HepG2 (cell line): ENCODE data around the gene CEP20. TPM values are rescaled to one million over a fixed set of nuclear protein-coding genes. Genes with fewer than 3 reads are reported as not detected.

Experiments
- KMT2A ChIP-seq: sonication (generic); formaldehyde crosslinking; IDR thresholded peaks from 2 replicates; pipeline ENCODE4 v1.4.0; 2020; ENCODE audit warnings: missing genetic modification reagents
- NR1H2 ChIP-seq: sonication (generic); formaldehyde crosslinking; IDR thresholded peaks from 2 replicates; pipeline ENCODE4 v1.8.1; 2022; ENCODE audit warnings: low read depth, missing genetic modification reagents, borderline replicate concordance
- PHF20 ChIP-seq: sonication (generic); formaldehyde crosslinking; IDR thresholded peaks from 2 replicates; pipeline ENCODE4 v1.5.0; 2020; ENCODE audit warnings: mild to moderate bottlenecking, missing genetic modification reagents
- RARG ChIP-seq: sonication (generic); formaldehyde crosslinking; IDR thresholded peaks from 2 replicates; pipeline ENCODE4 v1.4.0; 2020; ENCODE audit warnings: low read depth, mild to moderate bottlenecking, missing genetic modification reagents
- SETDB1 ChIP-seq: sonication (generic); formaldehyde crosslinking; IDR thresholded peaks from 2 replicates; pipeline ENCODE4 v1.5.1; 2020; ENCODE audit warnings: missing genetic modification reagents, mild to moderate bottlenecking, borderline replicate concordance
- SOX13 ChIP-seq, 3 experiments: fragments of 450-650 bp in 1 of 3; sonication (generic) in 1 of 3; formaldehyde crosslinking in 1 of 3; IDR thresholded peaks in 2 of 3; conservative IDR thresholded peaks in 1 of 3; 2 replicates each; pipeline versions ENCODE4 v1.5.0 to v1.6.1; 2016 to 2020; ENCODE audit warnings: antibody characterized with exemption in 1 of 3, mild to moderate bottlenecking in 1 of 3, missing compliant biosample characterization in 1 of 3, missing genetic modification reagents in 1 of 3, moderate library complexity in 1 of 3
- ZNF343 ChIP-seq: sonication (generic); formaldehyde crosslinking; IDR thresholded peaks from 2 replicates; pipeline ENCODE4 v1.4.0; 2020; ENCODE audit warnings: mild to moderate bottlenecking, missing genetic modification reagents
- ZNF572 ChIP-seq: sonication (generic); formaldehyde crosslinking; IDR thresholded peaks from 2 replicates; pipeline ENCODE4 v1.5.1; 2020; ENCODE audit warnings: mild to moderate bottlenecking, missing genetic modification reagents
- ZNF747 ChIP-seq: sonication (generic); formaldehyde crosslinking; IDR thresholded peaks from 2 replicates; pipeline ENCODE4 v1.8.1; 2023; ENCODE audit warnings: missing genetic modification reagents, mild to moderate bottlenecking, borderline replicate concordance
- polyA plus RNA-seq, 8 experiments: library from polyadenylated mRNA; depleted of rRNA in 3 of 8; stranded (reverse) in 7 of 8; unstranded in 1 of 8; fragments of >200 nt; fragmentation: Illumina TruSeq in 4 of 8; extraction: Trizol in 4 of 8; gene quantifications; 2 replicates each; pipeline versions ENCODE4 v1.2.1 to v1.2.3, GENCODE V29; 2011 to 2016; ENCODE audit warnings: low read depth in 4 of 8, missing spikeins in 1 of 8, mixed read lengths in 1 of 8; ENCODE audit not compliant: insufficient read depth in 1 of 8
- total RNA-seq, 5 experiments: library from RNA; depleted of rRNA; stranded (reverse); fragments of >200 nt; fragmentation: Illumina TruSeq; extraction: Trizol; gene quantifications; 2 replicates each; pipeline ENCODE4 v1.2.3, GENCODE V29; 2016; ENCODE audit warnings: low read depth in 1 of 5
- TF ChIP-seq, protein P1 (sequence below): sonication (generic); formaldehyde crosslinking; IDR thresholded peaks from 2 replicates; pipeline ENCODE4 v1.4.0; 2020; ENCODE audit warnings: missing genetic modification reagents, borderline replicate concordance
- TF ChIP-seq, protein P2 (sequence below): sonication (generic); formaldehyde crosslinking; IDR thresholded peaks from 2 replicates; pipeline ENCODE4 v1.5.0; 2020; ENCODE audit warnings: missing genetic modification reagents
- TF ChIP-seq, protein P3 (sequence below): sonication (generic); formaldehyde crosslinking; IDR thresholded peaks from one replicate; pipeline ENCODE4 v1.5.1; 2020; ENCODE audit warnings: mild to moderate bottlenecking, missing genetic modification reagents; ENCODE audit errors: not compliant biosample characterization

Gene CEP20
- total and polyA plus RNA-seq, 2 of the 13 experiments (the other 11 are each of a cell fraction or from before 2014, with no cell fraction given) = 53.0 to 54.1 TPM

DNA sequence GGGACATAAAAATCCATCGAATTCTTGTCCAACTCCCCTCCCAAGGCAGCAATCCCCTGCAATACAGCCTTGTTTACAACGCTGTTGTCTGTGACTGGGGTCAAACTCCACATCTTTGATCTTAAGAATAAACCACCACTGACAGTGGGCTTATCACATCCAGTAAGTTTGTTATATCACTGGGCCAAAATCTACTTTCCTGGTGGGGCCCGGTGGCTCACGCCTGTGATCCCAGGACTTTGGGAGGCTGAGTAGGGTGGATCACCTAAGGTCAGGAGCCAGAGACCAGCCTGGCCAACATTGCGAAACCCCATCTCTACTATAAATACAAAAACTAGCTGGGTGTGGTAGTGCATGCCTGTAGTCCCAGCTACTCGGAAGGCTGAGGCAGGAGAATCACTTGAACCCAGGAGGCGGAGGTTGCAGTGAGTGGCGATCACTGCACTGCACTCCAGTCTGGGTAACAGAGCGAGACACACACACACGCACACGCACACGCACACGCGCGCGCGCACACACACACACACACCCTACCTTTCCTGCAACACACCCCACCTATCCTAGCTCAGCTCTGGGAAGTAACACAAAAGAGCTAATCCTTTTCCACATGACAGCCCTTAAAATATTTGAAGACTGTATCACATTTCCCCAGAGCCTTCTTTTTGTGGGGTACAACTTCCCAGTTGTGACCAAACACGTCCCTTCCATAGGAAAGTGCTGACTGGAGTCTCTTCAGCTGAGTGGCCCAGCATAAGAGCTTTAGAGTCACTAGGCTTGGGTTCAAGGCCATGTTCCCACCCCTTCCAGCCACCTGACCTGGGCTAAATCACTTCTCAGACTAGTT lies 40.1 kb upstream of the CEP20 start (continued):
- TF ChIP-seq RARG (no peak), SETDB1 (no peak), NR1H2 (CRISPR knock-in tag) (no peak), ZNF343 (CRISPR knock-in tag) (no peak), PHF20 (CRISPR knock-in tag) (no peak), SOX13 (IDR thresholded peaks at IDR 0.05) (no peak), SOX13 (CRISPR knock-in tag; conservative IDR thresholded peaks at IDR 0.05 in 1 of 2, IDR thresholded peaks at IDR 0.05 in 1 of 2) (peak in 1 of 2 experiments; percentile 21; a peak in 1 of 4 replicates), ZNF747 (CRISPR knock-in tag) (no peak), ZNF572 (CRISPR knock-in tag) (no peak), KMT2A (CRISPR knock-in tag) (no peak)
- TF ChIP-seq, protein P1, sequence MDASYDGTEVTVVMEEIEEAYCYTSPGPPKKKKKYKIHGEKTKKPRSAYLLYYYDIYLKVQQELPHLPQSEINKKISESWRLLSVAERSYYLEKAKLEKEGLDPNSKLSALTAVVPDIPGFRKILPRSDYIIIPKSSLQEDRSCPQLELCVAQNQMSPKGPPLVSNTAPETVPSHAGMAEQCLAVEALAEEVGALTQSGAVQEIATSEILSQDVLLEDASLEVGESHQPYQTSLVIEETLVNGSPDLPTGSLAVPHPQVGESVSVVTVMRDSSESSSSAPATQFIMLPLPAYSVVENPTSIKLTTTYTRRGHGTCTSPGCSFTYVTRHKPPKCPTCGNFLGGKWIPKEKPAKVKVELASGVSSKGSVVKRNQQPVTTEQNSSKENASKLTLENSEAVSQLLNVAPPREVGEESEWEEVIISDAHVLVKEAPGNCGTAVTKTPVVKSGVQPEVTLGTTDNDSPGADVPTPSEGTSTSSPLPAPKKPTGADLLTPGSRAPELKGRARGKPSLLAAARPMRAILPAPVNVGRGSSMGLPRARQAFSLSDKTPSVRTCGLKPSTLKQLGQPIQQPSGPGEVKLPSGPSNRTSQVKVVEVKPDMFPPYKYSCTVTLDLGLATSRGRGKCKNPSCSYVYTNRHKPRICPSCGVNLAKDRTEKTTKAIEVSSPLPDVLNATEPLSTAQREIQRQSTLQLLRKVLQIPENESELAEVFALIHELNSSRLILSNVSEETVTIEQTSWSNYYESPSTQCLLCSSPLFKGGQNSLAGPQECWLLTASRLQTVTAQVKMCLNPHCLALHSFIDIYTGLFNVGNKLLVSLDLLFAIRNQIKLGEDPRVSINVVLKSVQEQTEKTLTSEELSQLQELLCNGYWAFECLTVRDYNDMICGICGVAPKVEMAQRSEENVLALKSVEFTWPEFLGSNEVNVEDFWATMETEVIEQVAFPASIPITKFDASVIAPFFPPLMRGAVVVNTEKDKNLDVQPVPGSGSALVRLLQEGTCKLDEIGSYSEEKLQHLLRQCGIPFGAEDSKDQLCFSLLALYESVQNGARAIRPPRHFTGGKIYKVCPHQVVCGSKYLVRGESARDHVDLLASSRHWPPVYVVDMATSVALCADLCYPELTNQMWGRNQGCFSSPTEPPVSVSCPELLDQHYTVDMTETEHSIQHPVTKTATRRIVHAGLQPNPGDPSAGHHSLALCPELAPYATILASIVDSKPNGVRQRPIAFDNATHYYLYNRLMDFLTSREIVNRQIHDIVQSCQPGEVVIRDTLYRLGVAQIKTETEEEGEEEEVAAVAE (CRISPR knock-in tag) = no peak
- TF ChIP-seq, protein P2, sequence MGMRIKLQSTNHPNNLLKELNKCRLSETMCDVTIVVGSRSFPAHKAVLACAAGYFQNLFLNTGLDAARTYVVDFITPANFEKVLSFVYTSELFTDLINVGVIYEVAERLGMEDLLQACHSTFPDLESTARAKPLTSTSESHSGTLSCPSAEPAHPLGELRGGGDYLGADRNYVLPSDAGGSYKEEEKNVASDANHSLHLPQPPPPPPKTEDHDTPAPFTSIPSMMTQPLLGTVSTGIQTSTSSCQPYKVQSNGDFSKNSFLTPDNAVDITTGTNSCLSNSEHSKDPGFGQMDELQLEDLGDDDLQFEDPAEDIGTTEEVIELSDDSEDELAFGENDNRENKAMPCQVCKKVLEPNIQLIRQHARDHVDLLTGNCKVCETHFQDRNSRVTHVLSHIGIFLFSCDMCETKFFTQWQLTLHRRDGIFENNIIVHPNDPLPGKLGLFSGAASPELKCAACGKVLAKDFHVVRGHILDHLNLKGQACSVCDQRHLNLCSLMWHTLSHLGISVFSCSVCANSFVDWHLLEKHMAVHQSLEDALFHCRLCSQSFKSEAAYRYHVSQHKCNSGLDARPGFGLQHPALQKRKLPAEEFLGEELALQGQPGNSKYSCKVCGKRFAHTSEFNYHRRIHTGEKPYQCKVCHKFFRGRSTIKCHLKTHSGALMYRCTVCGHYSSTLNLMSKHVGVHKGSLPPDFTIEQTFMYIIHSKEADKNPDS (CRISPR knock-in tag) = no peak
- TF ChIP-seq, protein P3, sequence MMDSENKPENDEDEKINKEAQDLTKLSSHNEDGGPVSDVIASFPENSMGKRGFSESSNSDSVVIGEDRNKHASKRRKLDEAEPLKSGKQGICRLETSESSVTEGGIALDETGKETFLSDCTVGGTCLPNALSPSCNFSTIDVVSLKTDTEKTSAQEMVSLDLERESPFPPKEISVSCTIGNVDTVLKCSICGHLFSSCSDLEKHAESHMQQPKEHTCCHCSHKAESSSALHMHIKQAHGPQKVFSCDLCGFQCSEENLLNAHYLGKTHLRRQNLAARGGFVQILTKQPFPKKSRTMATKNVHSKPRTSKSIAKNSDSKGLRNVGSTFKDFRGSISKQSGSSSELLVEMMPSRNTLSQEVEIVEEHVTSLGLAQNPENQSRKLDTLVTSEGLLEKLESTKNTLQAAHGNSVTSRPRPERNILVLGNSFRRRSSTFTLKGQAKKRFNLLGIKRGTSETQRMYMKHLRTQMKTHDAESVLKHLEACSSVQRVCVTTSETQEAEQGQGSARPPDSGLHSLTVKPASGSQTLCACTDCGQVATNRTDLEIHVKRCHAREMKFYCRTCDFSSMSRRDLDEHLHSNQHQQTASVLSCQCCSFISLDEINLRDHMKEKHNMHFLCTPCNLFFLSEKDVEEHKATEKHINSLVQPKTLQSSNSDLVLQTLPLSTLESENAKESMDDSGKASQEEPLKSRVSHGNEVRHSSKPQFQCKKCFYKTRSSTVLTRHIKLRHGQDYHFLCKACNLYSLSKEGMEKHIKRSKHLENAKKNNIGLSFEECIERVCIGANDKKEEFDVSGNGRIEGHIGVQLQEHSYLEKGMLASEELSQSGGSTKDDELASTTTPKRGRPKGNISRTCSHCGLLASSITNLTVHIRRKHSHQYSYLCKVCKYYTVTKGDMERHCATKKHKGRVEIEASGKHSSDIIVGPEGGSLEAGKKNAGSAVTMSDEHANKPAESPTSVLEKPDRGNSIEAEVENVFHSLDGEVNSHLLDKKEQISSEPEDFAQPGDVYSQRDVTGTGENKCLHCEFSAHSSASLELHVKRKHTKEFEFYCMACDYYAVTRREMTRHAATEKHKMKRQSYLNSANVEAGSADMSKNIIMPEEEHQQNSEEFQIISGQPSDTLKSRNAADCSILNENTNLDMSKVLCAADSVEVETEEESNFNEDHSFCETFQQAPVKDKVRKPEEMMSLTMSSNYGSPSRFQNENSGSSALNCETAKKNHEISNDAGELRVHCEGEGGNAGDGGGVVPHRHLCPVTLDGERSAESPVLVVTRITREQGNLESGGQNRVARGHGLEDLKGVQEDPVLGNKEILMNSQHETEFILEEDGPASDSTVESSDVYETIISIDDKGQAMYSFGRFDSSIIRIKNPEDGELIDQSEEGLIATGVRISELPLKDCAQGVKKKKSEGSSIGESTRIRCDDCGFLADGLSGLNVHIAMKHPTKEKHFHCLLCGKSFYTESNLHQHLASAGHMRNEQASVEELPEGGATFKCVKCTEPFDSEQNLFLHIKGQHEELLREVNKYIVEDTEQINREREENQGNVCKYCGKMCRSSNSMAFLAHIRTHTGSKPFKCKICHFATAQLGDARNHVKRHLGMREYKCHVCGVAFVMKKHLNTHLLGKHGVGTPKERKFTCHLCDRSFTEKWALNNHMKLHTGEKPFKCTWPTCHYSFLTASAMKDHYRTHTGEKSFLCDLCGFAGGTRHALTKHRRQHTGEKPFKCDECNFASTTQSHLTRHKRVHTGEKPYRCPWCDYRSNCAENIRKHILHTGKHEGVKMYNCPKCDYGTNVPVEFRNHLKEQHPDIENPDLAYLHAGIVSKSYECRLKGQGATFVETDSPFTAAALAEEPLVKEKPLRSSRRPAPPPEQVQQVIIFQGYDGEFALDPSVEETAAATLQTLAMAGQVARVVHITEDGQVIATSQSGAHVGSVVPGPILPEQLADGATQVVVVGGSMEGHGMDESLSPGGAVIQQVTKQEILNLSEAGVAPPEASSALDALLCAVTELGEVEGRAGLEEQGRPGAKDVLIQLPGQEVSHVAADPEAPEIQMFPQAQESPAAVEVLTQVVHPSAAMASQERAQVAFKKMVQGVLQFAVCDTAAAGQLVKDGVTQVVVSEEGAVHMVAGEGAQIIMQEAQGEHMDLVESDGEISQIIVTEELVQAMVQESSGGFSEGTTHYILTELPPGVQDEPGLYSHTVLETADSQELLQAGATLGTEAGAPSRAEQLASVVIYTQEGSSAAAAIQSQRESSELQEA (CRISPR knock-in tag) = no peak
